GM19240 (cell line): ENCODE data around the gene ARHGEF33.

Experiments used
- DNase-seq: peaks from one replicate; pipeline ENCODE4 v3.0.0; 2011; ENCODE audit warnings: low spot score; ENCODE audit not compliant: insufficient read length

ARHGEF33 gene

DNA sequence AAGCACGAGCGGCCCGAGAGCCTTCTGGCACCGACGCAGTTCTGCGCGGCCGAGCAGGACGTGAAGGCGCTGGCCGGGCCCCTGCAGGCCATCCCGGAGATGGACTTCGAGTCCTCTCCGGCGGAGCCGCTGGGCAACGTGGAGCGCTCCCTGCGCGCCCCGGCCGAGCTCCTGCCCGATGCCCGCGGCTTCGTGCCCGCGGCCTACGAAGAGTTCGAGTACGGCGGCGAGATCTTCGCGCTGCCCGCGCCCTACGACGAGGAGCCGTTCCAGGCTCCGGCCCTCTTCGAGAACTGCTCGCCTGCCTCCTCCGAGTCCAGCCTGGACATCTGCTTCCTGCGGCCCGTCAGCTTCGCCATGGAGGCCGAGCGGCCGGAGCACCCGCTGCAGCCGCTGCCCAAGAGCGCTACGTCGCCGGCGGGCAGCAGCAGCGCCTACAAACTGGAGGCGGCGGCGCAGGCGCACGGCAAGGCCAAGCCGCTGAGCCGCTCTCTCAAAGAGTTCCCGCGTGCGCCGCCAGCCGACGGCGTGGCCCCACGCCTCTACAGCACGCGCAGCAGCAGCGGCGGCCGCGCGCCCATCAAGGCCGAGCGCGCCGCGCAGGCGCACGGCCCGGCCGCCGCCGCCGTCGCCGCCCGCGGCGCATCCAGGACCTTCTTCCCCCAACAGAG lies 70.4 kb downstream of the ARHGEF33 start:
- DNase-seq = peak; percentile 14

DNA sequence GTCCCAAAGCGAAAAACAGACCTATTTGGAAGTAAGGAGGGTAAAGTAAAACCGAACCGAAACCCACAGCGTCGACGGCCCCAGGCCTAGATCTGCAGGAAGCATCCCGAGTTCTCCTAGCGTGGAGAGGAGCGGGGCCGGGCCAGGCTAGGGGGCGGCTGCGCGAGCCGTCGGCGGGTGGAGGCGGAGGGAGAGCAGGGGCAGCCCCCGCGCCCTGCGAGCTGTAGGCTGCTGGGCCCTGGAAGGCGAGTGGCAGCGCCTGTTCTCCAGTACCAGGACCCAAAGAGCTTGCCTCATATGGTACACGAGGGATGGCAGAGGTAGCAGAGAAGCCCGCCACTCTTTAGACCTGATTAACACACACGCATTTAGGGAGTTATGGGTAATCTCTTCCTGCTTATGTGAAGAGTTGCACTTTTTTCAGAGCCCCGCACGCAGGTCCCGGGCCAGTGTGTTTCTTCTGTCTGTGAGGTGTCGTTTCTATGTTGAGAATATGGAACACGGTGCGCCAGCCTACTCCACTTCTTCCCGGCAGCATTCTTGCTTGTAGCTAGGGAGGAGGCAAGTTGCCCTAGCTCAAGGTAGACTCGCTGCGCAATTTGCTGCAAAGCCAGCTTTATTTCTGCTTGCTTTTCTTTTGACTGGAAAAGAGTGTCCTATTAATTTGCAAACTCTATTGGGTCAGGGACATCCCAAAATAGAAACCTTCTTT lies 71.1 kb downstream of the ARHGEF33 start:
- no peak for DNase-seq

DNA sequence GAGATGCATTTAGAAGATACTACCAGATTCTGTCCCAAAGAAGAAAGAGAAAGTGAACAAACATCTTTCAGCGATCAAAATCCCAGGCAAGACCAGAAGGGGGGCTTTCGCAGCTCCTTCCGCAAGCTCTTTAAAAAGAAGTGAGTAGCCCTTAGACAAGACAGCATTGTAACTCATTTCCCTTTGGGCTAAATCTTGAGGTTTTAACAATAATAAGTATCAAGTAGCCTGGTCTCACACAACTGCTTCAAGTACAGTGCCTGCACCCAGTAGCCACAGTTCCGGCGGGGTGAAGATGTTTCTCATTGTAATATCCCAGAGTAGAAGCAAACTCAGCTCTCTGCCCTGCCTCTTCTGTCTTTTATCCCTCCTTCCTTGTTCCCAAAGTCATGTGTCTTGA lies 76.3 kb downstream of the ARHGEF33 start:
- no peak for DNase-seq

DNA sequence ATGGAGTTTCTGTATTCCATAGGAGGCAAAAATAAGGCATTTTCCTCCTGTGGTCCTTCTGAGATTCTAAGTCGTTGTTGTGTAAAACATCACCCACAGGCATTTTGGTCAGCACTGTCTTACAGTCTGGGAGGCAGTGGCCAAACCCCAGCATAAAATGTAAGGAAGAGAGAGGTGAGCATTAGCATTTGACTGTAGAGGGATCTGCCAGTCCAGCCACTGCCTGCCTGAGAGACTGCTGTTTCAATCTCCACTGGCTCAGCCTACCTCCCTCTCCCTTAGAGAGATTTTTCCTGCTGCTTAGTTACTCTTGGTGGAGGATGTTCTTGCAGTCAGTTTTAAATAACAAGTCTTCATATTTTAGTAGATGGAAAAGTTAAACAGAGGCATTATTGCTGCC lies 77.0 kb downstream of the ARHGEF33 start:
- no peak for DNase-seq

DNA sequence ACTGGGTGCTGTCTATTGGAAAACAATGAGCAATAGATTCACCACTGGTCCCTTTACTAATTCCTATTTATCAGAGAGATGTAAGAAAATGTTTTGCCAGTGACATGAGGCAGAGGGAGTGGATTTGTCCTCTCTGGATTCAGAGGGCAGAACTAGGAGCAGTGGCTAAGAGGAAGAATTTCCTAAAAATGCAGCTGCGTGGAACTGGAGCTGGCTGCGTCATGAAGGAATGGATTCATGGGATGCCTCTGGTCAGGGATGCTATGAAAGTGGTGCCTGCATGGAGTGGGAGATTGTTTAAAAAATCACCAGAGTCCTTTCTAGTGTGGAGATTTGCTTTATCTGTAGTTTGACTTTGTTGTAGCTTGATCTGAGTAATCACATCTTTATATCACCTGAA lies 78.3 kb downstream of the ARHGEF33 start:
- no peak for DNase-seq

DNA sequence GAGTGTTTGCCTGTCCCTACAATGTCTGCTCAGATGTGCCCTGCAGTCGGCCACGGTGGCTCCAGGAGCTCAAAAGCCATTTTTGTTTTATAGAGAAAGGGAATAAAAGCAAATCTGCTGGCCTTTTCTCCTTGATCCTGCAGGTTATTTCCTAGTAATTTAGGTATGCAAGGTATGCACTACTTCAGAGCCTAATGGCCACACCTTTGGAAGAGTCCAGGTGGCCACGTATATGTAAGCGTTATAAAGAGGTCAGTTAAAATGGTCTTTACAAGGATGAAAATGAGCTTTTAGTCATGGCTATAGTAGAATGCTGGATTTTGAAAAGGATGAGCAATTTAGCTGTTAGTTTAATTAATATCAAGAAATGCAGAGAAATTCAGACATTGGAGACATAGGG lies 81.7 kb downstream of the ARHGEF33 start:
- no peak for DNase-seq

DNA sequence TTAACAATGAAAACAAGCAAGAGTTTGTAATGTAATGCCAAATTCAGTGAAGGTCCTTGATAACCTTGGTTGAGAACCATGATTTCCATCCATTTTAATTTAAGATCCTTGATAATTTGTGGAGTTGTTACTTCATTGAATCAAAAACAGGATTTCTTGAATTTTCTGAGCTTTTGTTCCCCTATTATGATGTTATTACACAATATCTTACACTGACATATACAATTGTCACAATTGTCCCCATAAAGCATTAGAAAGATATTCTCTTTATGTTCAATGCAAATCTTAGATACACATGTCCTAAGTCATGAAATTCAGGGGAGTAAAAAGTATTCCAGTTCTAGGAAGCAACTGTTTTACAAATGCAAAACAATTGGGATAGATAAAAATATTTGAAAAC lies 83.6 kb downstream of the ARHGEF33 start:
- DNase-seq = no peak

DNA sequence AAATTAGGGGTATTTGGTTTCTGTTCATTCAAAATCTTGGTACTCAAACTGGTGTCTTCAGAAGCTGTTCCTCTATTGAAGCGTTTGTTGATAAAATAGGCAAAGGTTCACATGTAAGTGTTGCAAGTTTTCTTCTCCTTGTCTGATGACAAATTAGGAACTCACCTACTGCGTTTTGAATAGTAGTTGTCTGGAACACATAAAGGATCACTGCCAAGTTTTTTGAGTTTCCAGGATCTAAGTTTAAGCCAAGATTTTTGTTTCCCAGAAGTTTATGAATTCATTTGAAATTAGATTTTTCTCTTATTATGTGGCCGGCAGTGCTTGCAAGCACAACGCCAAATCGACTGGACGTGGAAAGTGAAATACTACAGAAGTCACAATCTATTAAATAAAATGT lies 85.4 kb downstream of the ARHGEF33 start:
- no peak for DNase-seq

DNA sequence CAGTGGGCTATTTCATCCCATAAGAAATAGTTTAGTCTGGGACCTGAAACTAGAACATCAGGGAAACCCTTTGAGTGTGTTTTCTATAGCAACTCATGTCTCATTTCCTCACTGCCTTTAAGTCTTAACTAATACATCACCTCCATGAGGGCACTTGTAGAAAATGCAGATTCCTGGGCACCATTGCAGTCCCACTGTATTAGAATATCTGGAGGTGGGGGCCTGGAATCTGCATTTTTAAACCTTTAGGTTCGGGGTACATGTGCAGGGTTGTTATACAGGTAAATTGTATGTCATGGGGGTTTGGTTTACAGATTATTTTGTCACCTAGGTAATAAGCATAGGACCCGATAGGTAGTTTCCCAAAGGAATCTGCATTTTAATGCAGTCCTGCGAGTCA lies 87.4 kb downstream of the ARHGEF33 start:
- DNase-seq = no peak

DNA sequence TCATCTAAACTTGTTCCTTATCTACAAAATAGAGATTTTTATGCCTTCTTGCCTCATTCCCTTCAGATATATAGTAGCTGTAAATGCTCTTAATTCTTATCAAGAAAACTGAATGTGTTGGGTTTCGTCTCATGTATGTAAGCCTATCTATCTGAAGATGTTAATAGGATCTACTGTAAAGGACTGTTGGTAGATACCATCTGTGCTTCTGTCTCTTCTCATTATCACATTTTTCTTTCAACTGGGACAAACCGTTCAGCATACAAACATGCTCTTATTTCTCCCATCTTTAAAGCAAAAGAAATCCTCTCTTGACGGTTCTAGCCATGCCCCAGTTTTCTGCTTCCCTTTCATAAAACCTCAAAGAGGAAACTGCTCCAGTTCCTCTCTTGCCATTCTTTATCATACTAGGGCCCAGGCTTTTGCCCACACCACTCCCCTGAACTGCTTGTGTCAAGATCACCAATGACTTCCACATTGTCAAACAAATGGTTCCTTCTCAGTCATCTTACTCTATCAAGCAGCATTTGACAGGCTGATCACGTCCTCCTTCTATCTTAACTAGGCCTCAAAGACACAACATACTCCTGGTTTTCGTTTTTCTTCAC lies 88.7 kb downstream of the ARHGEF33 start:
- no peak for DNase-seq

DNA sequence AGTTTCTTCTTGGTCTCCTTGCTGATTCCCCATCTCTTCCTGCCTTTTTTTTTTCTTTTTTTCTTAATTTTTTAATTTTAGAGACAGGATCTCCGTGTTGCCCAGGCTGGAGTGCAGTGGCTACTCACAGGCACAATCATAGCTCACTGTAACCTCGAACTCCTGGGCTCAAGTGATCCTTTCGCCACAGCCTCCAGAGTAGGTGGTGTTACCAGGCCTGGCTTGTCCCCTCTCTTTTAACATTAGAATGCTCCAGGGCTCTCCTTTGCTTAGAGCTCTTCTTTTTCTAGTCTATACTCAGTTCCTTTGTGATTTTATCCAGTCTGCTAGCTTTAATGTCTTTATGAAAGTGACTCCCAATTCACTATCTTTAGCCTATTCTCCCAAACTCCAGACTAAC lies 89.2 kb downstream of the ARHGEF33 start:
- DNase-seq = no peak

DNA sequence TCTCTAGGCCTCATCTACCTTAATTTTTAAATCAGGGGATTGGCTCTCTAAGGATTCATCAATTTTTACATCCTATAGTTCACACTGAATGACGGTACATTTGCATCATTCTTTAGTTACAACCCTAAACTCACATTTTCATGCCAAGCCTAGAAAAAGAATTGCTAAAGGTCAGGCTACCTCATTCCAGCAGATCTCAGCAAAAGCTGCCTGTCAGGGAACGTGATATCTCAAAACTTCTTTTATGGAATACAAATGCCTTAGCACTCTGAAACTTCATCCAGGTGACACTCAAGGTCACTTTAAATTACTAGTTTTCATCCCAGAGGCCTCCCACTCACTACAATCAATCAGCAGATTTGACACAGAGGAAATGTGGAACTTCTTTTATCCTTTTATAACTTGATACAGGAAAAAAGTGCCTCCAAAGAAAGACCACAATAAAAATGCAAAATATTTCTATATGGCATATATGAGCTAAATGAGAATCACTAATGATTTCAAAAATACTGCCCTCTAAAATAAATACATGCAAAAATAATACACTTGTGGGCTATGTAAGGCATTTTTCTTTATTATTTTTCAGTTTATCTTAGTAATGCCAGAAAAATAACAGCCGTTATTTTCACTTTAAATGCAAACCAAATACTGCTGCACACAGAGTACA lies 91.5 kb downstream of the ARHGEF33 start:
- no peak for DNase-seq

DNA sequence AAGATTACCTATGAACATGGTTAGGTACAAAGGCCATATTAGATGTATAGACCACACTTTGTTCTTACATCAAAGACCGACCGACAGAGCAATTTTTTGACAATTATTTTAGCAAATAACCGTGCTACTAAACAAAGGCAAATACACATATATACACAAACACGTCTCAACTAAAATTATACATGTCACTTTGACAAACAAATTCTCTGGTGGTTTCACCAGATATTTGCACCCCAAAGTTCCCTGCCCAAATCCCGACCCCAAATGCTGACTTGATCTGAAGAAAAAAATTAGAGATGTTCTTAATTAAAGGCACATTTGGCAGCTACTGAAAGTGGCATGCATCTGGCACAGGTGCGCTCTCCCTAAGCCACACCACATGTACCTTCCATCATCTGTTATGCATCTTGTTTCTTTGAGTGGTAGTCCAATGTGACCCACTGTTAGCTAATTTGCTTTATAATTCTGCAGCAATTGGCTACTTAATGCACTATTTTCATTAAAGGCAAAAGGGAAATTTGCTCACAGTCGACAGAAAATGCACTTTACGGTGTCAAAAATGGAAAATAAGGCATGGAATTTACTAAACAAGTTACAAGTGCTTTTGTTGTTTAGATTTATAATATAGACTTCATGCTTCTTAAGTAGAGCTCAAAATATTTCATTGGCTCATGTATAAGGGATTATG lies 92.1 kb downstream of the ARHGEF33 start:
- DNase-seq = no peak

DNA sequence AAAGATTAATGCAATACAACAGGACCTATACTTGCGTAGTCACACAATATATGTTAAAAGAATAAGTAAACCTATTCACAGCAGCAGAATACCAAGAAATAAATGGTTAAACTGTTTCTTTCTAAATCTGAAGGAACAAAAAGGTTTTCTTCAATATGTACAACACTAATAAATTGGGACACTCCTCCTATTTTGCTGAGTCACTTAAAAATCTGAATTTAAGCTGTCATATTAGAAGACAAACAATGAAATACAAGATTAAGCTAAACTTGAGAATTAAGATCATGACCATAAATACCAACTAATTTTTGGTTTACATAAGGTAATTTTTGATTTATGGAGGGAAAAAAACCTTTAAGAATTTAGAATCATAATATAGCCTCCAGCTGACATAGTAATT lies 92.8 kb downstream of the ARHGEF33 start:
- DNase-seq = no peak

DNA sequence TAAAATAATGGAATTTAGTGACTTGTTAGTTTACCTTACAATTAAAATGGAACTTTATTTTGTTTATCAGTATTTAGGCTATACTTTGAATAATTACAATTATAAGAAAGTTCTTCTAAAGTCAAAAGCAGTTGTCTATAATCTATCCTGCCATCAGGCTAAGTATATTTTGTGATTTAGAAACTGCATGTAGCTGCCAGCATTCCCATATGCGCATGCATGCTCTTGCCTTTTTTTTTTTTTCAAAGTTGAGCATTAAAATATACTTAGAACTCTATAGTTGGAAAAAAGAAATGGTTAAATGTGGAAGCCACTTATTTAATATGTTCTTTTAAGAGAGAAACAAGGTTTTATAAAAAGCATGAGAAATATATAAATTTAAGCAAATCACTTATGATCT lies 99.0 kb downstream of the ARHGEF33 start:
- DNase-seq = no peak

DNA sequence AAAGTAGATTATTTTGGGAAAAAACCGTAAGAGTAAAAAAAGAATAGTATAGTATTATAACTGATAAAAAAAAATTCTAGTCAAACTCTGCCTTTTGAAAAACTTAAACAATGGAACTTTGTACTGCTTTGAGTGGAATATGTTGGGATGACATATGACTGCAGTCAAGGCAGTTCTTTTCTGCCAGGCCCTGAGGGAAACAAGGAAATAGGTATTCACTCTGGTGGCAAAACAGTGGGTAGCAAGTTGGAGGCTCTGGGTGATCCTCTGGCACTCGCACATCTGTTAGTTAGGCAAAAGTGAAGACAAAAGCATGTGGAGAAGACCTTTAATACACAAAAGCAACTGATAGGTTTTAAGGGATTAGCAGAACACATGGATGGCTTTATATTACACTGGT lies 102.2 kb downstream of the ARHGEF33 start:
- no peak for DNase-seq

DNA sequence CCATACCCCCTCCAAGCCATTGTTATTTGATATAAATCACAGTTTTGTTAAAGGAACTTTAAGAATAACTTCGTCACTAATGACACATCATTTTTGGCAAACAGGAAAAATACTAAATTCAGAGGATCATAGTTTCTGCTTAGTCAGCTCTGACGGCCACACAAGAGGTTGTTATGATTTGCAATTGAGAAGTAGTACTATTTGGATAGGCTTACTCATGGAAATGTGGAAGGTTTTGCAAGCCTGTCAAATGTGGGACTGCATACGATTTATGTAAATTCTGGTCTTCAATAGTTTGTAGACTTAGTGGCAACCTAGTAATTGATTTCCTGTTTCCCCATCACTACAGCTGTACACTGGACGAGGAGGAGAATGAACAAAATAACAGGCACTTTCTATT lies 108.1 kb downstream of the ARHGEF33 start:
- DNase-seq = no peak

DNA sequence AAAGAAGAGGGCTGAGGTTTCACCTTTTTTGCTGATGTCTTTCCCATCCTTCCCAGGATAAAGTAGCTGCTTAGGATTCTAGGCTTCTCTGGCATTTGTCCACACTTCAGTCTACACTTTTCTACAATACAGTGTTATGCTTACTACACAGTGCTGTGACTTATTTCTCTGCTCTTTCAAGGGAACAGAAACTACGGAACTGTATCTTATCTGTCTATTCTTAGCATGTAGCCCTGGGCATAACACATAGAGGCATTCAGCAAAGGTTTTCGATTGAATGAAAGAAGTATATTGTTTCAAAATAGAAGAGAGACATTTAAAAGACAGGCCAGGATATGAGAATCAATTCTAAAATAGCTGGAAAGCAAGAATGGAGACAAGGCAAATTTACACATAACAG lies 110.9 kb downstream of the ARHGEF33 start:
- DNase-seq = no peak

DNA sequence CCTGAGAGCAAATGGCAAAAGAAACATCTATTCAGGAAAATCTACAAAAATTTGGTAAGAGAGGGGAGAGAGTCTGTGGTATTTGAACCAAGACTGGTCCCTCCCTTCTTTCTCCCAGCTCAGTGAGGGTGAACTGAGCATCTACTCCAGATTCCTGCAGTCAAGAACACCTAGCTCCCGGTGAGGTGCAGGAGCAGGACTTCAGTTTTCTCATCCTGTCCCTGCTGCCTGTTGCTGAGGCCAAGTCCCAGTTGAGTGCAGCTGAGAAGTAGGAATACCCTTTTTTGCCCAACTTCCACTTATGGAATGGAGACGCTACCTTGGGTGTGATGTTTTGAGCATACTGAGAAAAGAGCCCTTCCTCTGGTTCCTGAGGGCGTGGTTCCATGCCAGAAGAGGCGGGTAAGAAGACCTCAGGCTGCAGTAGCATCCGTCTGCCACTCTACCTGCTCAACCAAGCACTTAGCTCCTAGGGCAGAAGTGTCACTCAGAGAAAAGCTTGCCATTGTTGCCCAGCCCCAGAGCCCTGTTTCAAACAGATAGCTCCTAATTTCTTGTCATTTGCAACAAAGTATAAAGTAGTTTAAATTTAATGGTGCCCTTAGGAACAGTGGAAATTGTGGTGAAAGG lies 118.3 kb downstream of the ARHGEF33 start:
- DNase-seq = no peak

DNA sequence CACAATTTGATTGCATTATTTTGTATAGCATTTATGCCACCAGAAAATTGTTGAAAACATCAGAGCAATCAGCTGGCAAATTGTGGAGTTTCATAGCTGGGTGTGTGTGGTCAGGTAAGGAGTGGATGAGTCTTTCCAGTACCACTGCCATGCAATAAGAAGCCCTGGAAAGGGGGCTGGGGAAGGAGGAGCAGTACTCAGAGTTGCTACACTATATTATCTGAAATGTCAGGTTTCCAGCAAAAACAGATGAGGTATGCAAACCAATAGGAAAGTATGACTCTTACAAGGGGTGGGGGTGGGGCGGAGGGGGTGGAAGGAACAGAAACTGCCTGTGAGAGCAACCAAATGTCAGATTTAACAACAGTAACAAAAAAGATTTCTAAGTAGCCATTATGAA lies 119.0 kb downstream of the ARHGEF33 start:
- DNase-seq = no peak

DNA sequence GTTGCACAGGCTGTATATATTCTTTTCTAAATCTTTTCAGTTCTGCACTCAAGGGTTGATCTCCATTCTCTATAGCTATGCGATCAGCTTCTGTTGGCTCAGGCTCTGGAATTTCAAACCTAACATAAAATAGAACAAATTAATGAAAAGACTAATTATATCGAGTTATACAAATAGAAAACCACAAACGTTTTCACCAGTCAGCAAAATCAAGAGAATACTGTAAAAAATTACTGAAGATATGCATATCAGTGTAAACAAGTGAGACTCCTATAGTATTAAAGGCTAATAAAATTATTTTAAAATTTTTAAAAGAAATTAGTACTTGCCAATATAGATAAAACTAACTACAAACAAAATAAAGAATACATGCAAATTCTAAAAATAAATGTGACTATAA lies 124.2 kb downstream of the ARHGEF33 start:
- DNase-seq = no peak
